Gastrocnemius medialis (tissue), 4 donors: Measurements from ENCODE around the gene MYRF. TPM values are rescaled to one million over a fixed set of nuclear protein-coding genes. Genes with fewer than 3 reads are reported as not detected.

Experiments
- ATAC-seq, 2 donors: fragments of 150-250 bp; one replicate each; pipeline ENCODE4 v1.9.1; 2016
- DNase-seq, 2 donors: peaks; one replicate each; pipeline ENCODE4 v3.0.0-alpha.2; 2019
- H3K27ac ChIP-seq, 4 donors: fragments of 200-600 bp; sonication (generic); 1 replicate in 1 of 4; 2 replicates in 3 of 4; pipeline ENCODE4 v1.5.1; 2016 to 2018; ENCODE audit warnings: mild to moderate bottlenecking in 2 of 4, moderate library complexity in 1 of 4
- H3K27me3 ChIP-seq, 3 donors: fragments of 200-600 bp; sonication (generic) in 2 of 3; 1 replicate in 1 of 3; 2 replicates in 2 of 3; pipeline versions ENCODE4 v1.5.1 to v1.6.0; 2016 to 2019; ENCODE audit warnings: mild to moderate bottlenecking in 1 of 3, moderate library complexity in 1 of 3
- H3K36me3 ChIP-seq, 2 donors: fragments of 200-600 bp; sonication (generic) in 1 of 2; one replicate each; pipeline ENCODE4 v1.5.1; 2017 to 2018
- H3K4me1 ChIP-seq, 2 donors: fragments of 200-600 bp; sonication (generic) in 1 of 2; one replicate each; pipeline ENCODE4 v1.5.1; 2016 to 2017; ENCODE audit warnings: mild to moderate bottlenecking in 2 of 2
- H3K4me3 ChIP-seq, 4 donors: fragments of 200-600 bp; sonication (generic) in 3 of 4; 1 replicate in 1 of 4; 2 replicates in 3 of 4; pipeline ENCODE4 v1.5.1; 2016 to 2019; ENCODE audit warnings: mild to moderate bottlenecking in 2 of 4
- H3K9me3 ChIP-seq, 3 donors: fragments of 200-600 bp; sonication (generic) in 2 of 3; 1 replicate in 1 of 3; 2 replicates in 2 of 3; pipeline ENCODE4 v1.5.1; 2016 to 2019
- CTCF ChIP-seq, 5 experiments: fragments of 450-650 bp in 3 of 5; fragments of 200-600 bp in 2 of 5; sonication (generic) in 2 of 5; IDR thresholded peaks in 4 of 5; conservative IDR thresholded peaks in 1 of 5; 1 replicate in 4 of 5; 2 replicates in 1 of 5; pipeline ENCODE4 v1.5.1; 2016 to 2019; ENCODE audit warnings: antibody characterized with exemption in 5 of 5, mild to moderate bottlenecking in 3 of 5, moderate library complexity in 3 of 5
- POLR2A ChIP-seq, 2 donors: fragments of 450-650 bp; IDR thresholded peaks; one replicate each; pipeline ENCODE4 v1.6.1; 2017; ENCODE audit warnings: antibody characterized with exemption in 2 of 2, mild to moderate bottlenecking in 2 of 2, moderate library complexity in 2 of 2
- in situ Hi-C, 4 donors: fragments of 200-750 bp; cut with MboI; loops; one replicate each; pipeline versions ENCODE4 v1.15.0 to v1.8.0; 2017; ENCODE audit warnings: low sequenced_read_pairs in 4 of 4
- intact Hi-C: fragments of 100-400 bp; cut with DNase I; formaldehyde crosslinking; loops from one replicate; pipeline ENCODE4 v1.15.1; 2023; ENCODE audit warnings: low total_unique reads
- total RNA-seq, 4 donors: library from RNA; depleted of rRNA; stranded (reverse); fragments of >200 nt; gene quantifications; one replicate each; pipeline versions ENCODE4 v1.1.0 to v1.2.3, GENCODE V29; 2016

MYRF gene
- total RNA-seq, 4 donors from 2014 or later, result 0.07 TPM; not detected in 3

- H3K4me1 ChIP-seq, result peaks cover 24% of the 10 kb centered on the region in 2 donors
- TF ChIP-seq CTCF (IDR thresholded peaks at IDR 0.05 in 4 of 5, conservative IDR thresholded peaks at IDR 0.05 in 1 of 5) (no peak), POLR2A (IDR thresholded peaks at IDR 0.05) (no peak)
- in situ Hi-C loops, result loop anchor here in 3 of 4 donors (5.0 to 25.0 kb wide), 5 partner anchors 99 to 516 kb away; partner anchors contain the start of gene FADS3 (in 1 of the 3)
Measured at GRCh38 chr11:61795876-61796526, 43.6 kb downstream of the MYRF start.

DNA sequence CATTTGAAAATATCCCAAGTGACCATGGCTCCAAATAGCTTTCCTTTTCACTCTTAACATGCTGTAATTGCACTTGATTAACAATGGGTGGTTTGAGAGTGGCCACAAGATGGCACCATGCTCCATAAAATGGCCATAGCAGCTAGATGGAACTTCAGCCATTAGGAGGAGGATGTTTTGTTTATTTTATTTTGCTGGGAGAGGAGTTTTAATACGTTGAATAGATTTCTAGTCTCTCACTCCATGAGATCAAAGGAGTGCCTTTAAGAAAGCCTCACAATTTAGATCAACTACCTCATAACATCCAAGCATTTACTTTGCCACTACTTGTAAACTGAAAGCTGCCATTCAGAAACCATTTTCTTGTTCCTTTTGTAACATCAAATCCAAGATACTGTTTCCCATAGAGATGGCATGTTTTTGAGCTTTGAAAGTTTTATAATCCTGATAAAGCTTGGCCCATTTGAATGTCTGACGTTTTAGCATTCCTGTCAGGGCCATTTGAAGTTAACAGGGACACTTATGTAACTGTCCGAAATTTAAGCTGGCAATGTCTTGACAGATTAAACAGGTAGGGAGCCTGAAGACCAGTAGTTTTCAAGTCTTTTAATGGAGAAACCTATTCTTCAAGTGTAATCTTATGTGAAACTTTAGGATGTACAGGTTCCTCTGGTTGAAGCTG lies 45.0 kb downstream of the MYRF start:
- DNase-seq (peak; percentile 41 to 74), ATAC-seq (peak in 1 of 2 donors; percentile 53)
- H3K27ac ChIP-seq, result peak overlapping the region in 3 of 4 donors; percentile 7 to 62 (median 29)
- no peaks in the 10 kb centered on the region for H3K9me3 ChIP-seq
- intact Hi-C loops, result loop anchor here (1.0 to 5.0 kb wide), 4 partner anchors 75 to 311 kb away; partner anchors contain the start of gene FADS3
- H3K36me3 ChIP-seq, result peaks cover 0 to 6% of the 10 kb centered on the region in 2 donors
- TF ChIP-seq CTCF (IDR thresholded peaks at IDR 0.05 in 4 of 5, conservative IDR thresholded peaks at IDR 0.05 in 1 of 5) (peak; percentile 73 to 83 (median 81)), POLR2A (IDR thresholded peaks at IDR 0.05) (no peak)
- in situ Hi-C loops, result loop anchor here in 3 of 4 donors (5.0 to 25.0 kb wide), 5 partner anchors 97 to 515 kb away; partner anchors contain the start of gene FADS3 (in 1 of the 3)
- H3K27me3 ChIP-seq, result no peaks in the 10 kb centered on the region
- peaks cover 15 to 16% of the 10 kb centered on the region in 2 donors for H3K4me1 ChIP-seq
- no peak overlapping the region for H3K4me3 ChIP-seq

More at GRCh38 chr11:61795876-61796526, 43.6 kb downstream of the MYRF start:
- no peak overlapping the region for H3K4me3 ChIP-seq
- ATAC-seq (no peak), DNase-seq (no peak)
- intact Hi-C loops, result loop anchor here (2.0 to 5.0 kb wide), 2 partner anchors 76 to 313 kb away; no protein-coding TSS in a partner anchor
- peaks cover 0 to 6% of the 10 kb centered on the region in 2 donors for H3K36me3 ChIP-seq
- no peaks in the 10 kb centered on the region for H3K27me3 ChIP-seq
- H3K9me3 ChIP-seq, result no peaks in the 10 kb centered on the region
- H3K27ac ChIP-seq, result no peak overlapping the region

DNA sequence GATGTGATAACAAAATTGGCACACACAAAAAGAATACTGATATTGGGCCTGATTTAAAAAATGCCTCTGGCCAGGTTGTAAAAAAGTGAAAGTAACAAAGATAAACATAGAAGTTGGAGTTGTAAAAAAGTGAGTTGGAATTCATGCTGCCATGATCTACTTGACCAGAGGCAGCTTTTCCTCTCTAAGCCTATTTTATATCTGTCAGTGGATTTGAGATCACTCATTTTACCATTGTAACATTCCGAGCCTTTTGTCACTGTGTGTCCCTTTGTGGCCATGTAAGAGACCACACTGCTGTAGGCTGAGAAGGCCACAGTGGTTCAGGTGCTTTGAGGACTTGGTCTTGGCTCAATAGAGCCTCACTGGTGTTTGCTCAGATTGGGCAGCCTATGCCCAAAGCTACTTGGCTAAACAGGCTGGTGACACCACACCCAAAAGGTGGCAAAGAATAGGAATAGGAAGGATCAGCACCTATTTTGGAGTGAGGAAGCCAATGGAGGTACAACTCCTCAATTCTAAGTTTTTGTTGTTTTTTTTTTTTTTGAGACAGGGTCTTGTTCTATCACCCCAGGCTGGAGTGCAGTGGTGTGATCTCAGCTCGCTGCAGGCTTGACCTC lies 47.3 kb downstream of the MYRF start:
- Histone ChIP-seq H3K27me3 (no peaks in the 10 kb centered on the region), H3K4me1 (peaks cover 4 to 9% of the 10 kb centered on the region in 2 donors), H3K36me3 (peaks cover 0 to 6% of the 10 kb centered on the region in 2 donors), H3K27ac (no peak overlapping the region), H3K4me3 (no peak overlapping the region), H3K9me3 (no peaks in the 10 kb centered on the region)
- ATAC-seq (no peak), DNase-seq (no peak)
- in situ Hi-C loops, result loop anchor here in 3 of 4 donors (5.0 to 25.0 kb wide), 6 partner anchors 95 to 513 kb away; partner anchors contain the start of gene FADS3 (in 1 of the 3)
- intact Hi-C loops, result loop anchor here (5.0 kb wide), 1 partner anchor 73 kb away; no protein-coding TSS in a partner anchor
- no peak for TF ChIP-seq CTCF (IDR thresholded peaks at IDR 0.05 in 4 of 5, conservative IDR thresholded peaks at IDR 0.05 in 1 of 5)
- TF ChIP-seq POLR2A (IDR thresholded peaks at IDR 0.05), result no peak

- TF ChIP-seq POLR2A (IDR thresholded peaks at IDR 0.05), result no peak
- DNase-seq (no peak), ATAC-seq (no peak)
- no peak overlapping the region for H3K4me3 ChIP-seq
- H3K9me3 ChIP-seq, result no peaks in the 10 kb centered on the region
- intact Hi-C loops (no loop called here), in situ Hi-C loops (loop anchor here in 1 of 4 donors (10.0 kb wide), 1 partner anchor 284 kb away; no protein-coding TSS in a partner anchor)
- H3K36me3 ChIP-seq, result peaks cover 0 to 3% of the 10 kb centered on the region in 2 donors
- H3K4me1 ChIP-seq, result peaks cover 4 to 9% of the 10 kb centered on the region in 2 donors
- H3K27ac ChIP-seq, result no peak overlapping the region
- H3K27me3 ChIP-seq, result no peaks in the 10 kb centered on the region
Measured at GRCh38 chr11:61800331-61801281, 48.2 kb downstream of the MYRF start.
